HEK293 (cell line): ENCODE results near the gene IL24.

ENCODE experiments used
- FEZF1 ChIP-seq: fragments of 450-650 bp; formaldehyde crosslinking; IDR thresholded peaks from 2 replicates; pipeline ENCODE4 v1.5.1; 2016; ENCODE audit warnings: missing biosample characterization, missing genetic modification characterization
- GLIS1 ChIP-seq: fragments of 450-650 bp; formaldehyde crosslinking; IDR thresholded peaks from 2 replicates; pipeline ENCODE4 v1.5.1; 2016; ENCODE audit warnings: missing biosample characterization, missing genetic modification characterization
- HOXA7 ChIP-seq: sonication (generic); formaldehyde crosslinking; IDR thresholded peaks from 2 replicates; pipeline ENCODE4 v1.8.1; 2022; ENCODE audit warnings: missing genetic modification reagents, borderline replicate concordance
- HOXD13 ChIP-seq: sonication (generic); formaldehyde crosslinking; IDR thresholded peaks from 2 replicates; pipeline ENCODE4 v1.8.0; 2022; ENCODE audit warnings: missing genetic modification reagents, borderline replicate concordance
- KLF1 ChIP-seq: fragments of 450-650 bp; formaldehyde crosslinking; IDR thresholded peaks from 2 replicates; pipeline ENCODE4 v1.5.1; 2016; ENCODE audit warnings: missing biosample characterization, missing genetic modification characterization
- SCRT2 ChIP-seq: fragments of 450-650 bp; formaldehyde crosslinking; IDR thresholded peaks from 2 replicates; pipeline ENCODE4 v1.5.1; 2016; ENCODE audit warnings: missing biosample characterization, missing genetic modification characterization
- SETDB1 ChIP-seq: IDR thresholded peaks from one replicate; pipeline ENCODE4 v1.6.1; 2017; ENCODE audit warnings: mild to moderate bottlenecking, low read length, moderate library complexity, mixed read lengths; ENCODE audit not compliant: insufficient read length
- ZBTB11 ChIP-seq: fragments of 450-650 bp; formaldehyde crosslinking; conservative IDR thresholded peaks from 2 replicates; pipeline ENCODE4 v1.5.1; 2016; ENCODE audit warnings: low read depth, missing biosample characterization, missing genetic modification characterization
- ZNF140 ChIP-seq: fragments of 450-650 bp; formaldehyde crosslinking; IDR thresholded peaks from 2 replicates; pipeline ENCODE4 v1.5.1; 2016; ENCODE audit warnings: missing biosample characterization, missing genetic modification characterization
- ZNF155 ChIP-seq: fragments of 450-650 bp; formaldehyde crosslinking; IDR thresholded peaks from 2 replicates; pipeline ENCODE4 v1.5.1; 2016; ENCODE audit warnings: missing biosample characterization, missing genetic modification characterization
- ZNF24 ChIP-seq: fragments of 450-650 bp; formaldehyde crosslinking; IDR thresholded peaks from 2 replicates; pipeline ENCODE4 v1.5.1; 2016; ENCODE audit warnings: missing biosample characterization, missing genetic modification characterization
- ZNF350 ChIP-seq: fragments of 450-650 bp; formaldehyde crosslinking; IDR thresholded peaks from 2 replicates; pipeline ENCODE4 v1.5.0; 2017; ENCODE audit warnings: missing biosample characterization, mild to moderate bottlenecking, missing genetic modification characterization
- ZNF362 ChIP-seq: fragments of 450-650 bp; formaldehyde crosslinking; IDR thresholded peaks from 2 replicates; pipeline ENCODE4 v1.5.1; 2016; ENCODE audit warnings: missing biosample characterization, missing genetic modification characterization
- ZNF366 ChIP-seq: fragments of 450-650 bp; formaldehyde crosslinking; conservative IDR thresholded peaks from 2 replicates; pipeline ENCODE4 v1.5.1; 2016; ENCODE audit warnings: missing biosample characterization, missing genetic modification characterization
- ZNF416 ChIP-seq: fragments of 450-650 bp; formaldehyde crosslinking; IDR thresholded peaks from 2 replicates; pipeline ENCODE4 v1.5.1; 2016; ENCODE audit warnings: missing biosample characterization, missing genetic modification characterization
- ZNF530 ChIP-seq: fragments of 450-650 bp; formaldehyde crosslinking; IDR thresholded peaks from 2 replicates; pipeline ENCODE4 v1.5.1; 2016; ENCODE audit warnings: low read depth, missing biosample characterization, missing genetic modification characterization
- ZNF561 ChIP-seq: fragments of 450-650 bp; IDR thresholded peaks from 2 replicates; pipeline ENCODE4 v1.5.1; 2018; ENCODE audit warnings: missing biosample characterization, missing genetic modification characterization, borderline replicate concordance
- ZNF623 ChIP-seq: fragments of 450-650 bp; formaldehyde crosslinking; IDR thresholded peaks from 2 replicates; pipeline ENCODE4 v1.5.1; 2016; ENCODE audit warnings: missing biosample characterization, missing genetic modification characterization
- ZNF629 ChIP-seq: fragments of 450-650 bp; formaldehyde crosslinking; IDR thresholded peaks from 2 replicates; pipeline ENCODE4 v1.5.1; 2017; ENCODE audit warnings: missing biosample characterization, missing genetic modification characterization
- ZNF660 ChIP-seq: fragments of 450-650 bp; IDR thresholded peaks from 2 replicates; pipeline ENCODE4 v1.5.1; 2018; ENCODE audit warnings: missing biosample characterization, mild to moderate bottlenecking, missing genetic modification characterization
- ZNF677 ChIP-seq: fragments of 450-650 bp; IDR thresholded peaks from 2 replicates; pipeline ENCODE4 v1.5.0; 2018; ENCODE audit warnings: missing biosample characterization, mild to moderate bottlenecking, missing genetic modification characterization, moderate library complexity
- ZNF747 ChIP-seq: fragments of 450-650 bp; formaldehyde crosslinking; IDR thresholded peaks from 2 replicates; pipeline ENCODE4 v1.5.1; 2016; ENCODE audit warnings: missing biosample characterization, missing genetic modification characterization
- ZNF776 ChIP-seq: fragments of 450-650 bp; formaldehyde crosslinking; IDR thresholded peaks from 2 replicates; pipeline ENCODE4 v1.5.0; 2017; ENCODE audit warnings: missing biosample characterization, missing genetic modification characterization, borderline replicate concordance
- ZSCAN4 ChIP-seq: fragments of 450-650 bp; formaldehyde crosslinking; IDR thresholded peaks from 2 replicates; pipeline ENCODE4 v1.5.1; 2017; ENCODE audit warnings: missing biosample characterization, missing genetic modification characterization
- ZXDB ChIP-seq: fragments of 450-650 bp; formaldehyde crosslinking; IDR thresholded peaks from 2 replicates; pipeline ENCODE4 v1.5.1; 2016; ENCODE audit warnings: missing biosample characterization, missing genetic modification characterization
- TF ChIP-seq, protein P1 (sequence below): fragments of 450-650 bp; formaldehyde crosslinking; IDR thresholded peaks from 2 replicates; pipeline ENCODE4 v1.5.1; 2016; ENCODE audit warnings: missing biosample characterization, missing genetic modification characterization
- TF ChIP-seq, protein P2 (sequence below): fragments of 450-650 bp; formaldehyde crosslinking; IDR thresholded peaks from 2 replicates; pipeline ENCODE4 v1.5.1; 2016; ENCODE audit warnings: missing biosample characterization, missing genetic modification characterization
- TF ChIP-seq, protein P3 (sequence below): fragments of 450-650 bp; formaldehyde crosslinking; IDR thresholded peaks from 2 replicates; pipeline ENCODE4 v1.5.1; 2016; ENCODE audit warnings: missing biosample characterization, missing genetic modification characterization

IL24 gene

DNA sequence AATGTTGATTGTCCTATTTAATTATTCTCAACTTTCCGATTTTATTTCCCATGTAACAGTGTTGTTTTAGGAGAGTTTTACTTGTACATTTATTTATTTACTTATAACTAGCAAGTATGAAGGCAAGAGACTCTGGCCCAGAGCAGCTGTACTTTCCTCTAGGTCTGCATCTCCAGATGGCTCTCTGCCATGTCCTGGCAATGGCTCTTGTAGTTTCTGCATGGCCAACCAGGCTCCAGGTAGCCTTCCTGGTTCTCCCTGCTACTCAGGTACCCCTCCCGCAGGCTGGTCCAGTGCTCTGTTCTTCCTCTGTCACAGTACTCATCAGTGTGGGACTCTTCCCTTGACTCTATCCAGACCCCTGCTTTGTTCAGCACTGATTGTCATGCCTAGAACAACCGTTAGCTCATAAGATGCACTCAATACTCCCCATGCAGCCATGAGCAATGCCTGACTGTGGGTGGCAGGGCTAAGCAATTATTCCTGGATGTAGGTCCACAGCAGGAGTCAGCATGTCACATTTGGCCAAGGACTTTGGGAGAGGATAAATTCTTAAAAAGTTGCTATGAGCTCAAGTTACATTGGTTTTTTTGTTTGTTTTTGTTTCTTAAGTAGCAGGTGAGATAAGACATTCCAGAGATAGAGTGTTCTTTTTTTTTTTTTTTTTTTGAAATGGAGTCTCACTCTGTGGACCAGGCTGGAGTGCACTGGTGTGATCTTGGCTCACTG lies 42.7 kb upstream of the IL24 start (continued):
- TF ChIP-seq SETDB1 (no peak), ZNF350 (tag by site-specific recombination) (no peak), ZNF362 (tag by site-specific recombination) (no peak), ZNF677 (no peak), ZXDB (tag by site-specific recombination) (0 out of 2 replicates have a peak, but pooled peaks have one; percentile 19), ZNF660 (tag by site-specific recombination) (0 out of 2 replicates have a peak, but pooled peaks have one; percentile 17), ZNF140 (tag by site-specific recombination) (no peak), HOXA7 (CRISPR knock-in tag) (no peak), ZNF629 (tag by site-specific recombination) (no peak), ZNF530 (tag by site-specific recombination) (no peak), ZNF776 (tag by site-specific recombination) (no peak), ZNF366 (tag by site-specific recombination) (no peak), FEZF1 (tag by site-specific recombination) (peak; percentile 73), ZNF747 (tag by site-specific recombination) (no peak), ZNF155 (tag by site-specific recombination) (no peak), ZNF561 (tag by site-specific recombination) (no peak), ZNF24 (no peak), ZBTB11 (no peak), ZNF416 (tag by site-specific recombination) (no peak), ZSCAN4 (no peak), HOXD13 (CRISPR knock-in tag) (no peak), GLIS1 (peak; percentile 59), SCRT2 (tag by site-specific recombination) (no peak), KLF1 (tag by site-specific recombination) (no peak), ZNF623 (tag by site-specific recombination) (no peak)
- TF ChIP-seq, protein P1, sequence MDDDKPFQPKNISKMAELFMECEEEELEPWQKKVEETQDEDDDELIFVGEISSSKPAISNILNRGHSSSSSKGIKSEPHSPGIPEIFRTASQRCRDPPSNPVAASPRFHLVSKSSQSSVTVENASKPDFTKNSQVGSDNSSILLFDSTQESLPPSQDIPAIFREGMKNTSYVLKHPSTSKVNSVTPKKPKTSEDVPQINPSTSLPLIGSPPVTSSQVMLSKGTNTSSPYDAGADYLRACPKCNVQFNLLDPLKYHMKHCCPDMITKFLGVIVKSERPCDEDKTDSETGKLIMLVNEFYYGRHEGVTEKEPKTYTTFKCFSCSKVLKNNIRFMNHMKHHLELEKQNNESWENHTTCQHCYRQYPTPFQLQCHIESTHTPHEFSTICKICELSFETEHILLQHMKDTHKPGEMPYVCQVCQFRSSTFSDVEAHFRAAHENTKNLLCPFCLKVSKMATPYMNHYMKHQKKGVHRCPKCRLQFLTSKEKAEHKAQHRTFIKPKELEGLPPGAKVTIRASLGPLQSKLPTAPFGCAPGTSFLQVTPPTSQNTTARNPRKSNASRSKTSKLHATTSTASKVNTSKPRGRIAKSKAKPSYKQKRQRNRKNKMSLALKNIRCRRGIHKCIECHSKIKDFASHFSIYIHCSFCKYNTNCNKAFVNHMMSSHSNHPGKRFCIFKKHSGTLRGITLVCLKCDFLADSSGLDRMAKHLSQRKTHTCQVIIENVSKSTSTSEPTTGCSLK (tag by site-specific recombination) = no peak
- TF ChIP-seq, protein P2, sequence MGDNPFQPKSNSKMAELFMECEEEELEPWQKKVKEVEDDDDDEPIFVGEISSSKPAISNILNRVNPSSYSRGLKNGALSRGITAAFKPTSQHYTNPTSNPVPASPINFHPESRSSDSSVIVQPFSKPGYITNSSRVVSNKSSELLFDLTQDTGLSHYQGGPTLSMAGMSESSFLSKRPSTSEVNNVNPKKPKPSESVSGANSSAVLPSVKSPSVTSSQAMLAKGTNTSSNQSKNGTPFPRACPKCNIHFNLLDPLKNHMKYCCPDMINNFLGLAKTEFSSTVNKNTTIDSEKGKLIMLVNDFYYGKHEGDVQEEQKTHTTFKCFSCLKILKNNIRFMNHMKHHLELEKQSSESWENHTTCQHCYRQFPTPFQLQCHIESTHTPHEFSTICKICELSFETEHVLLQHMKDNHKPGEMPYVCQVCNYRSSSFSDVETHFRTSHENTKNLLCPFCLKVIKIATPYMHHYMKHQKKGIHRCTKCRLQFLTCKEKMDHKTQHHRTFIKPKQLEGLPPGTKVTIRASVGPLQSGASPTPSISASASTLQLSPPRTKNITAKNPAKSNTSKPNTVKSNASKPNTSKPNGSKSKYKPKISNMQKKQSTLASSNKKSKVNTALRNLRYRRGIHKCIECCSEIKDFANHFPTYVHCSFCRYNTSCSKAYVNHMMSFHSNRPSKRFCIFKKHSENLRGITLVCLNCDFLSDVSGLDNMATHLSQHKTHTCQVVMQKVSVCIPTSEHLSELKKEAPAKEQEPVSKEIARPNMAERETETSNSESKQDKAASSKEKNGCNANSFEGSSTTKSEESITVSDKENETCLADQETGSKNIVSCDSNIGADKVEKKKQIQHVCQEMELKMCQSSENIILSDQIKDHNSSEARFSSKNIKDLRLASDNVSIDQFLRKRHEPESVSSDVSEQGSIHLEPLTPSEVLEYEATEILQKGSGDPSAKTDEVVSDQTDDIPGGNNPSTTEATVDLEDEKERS (tag by site-specific recombination) = no peak
- TF ChIP-seq, protein P3, sequence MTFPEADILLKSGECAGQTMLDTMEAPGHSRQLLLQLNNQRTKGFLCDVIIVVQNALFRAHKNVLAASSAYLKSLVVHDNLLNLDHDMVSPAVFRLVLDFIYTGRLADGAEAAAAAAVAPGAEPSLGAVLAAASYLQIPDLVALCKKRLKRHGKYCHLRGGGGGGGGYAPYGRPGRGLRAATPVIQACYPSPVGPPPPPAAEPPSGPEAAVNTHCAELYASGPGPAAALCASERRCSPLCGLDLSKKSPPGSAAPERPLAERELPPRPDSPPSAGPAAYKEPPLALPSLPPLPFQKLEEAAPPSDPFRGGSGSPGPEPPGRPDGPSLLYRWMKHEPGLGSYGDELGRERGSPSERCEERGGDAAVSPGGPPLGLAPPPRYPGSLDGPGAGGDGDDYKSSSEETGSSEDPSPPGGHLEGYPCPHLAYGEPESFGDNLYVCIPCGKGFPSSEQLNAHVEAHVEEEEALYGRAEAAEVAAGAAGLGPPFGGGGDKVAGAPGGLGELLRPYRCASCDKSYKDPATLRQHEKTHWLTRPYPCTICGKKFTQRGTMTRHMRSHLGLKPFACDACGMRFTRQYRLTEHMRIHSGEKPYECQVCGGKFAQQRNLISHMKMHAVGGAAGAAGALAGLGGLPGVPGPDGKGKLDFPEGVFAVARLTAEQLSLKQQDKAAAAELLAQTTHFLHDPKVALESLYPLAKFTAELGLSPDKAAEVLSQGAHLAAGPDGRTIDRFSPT (tag by site-specific recombination) = no peak
